ENCODE data around the gene MIR17HG.
A peak's percentile ranks its signal among the peaks of the same experiment; 100 is the strongest.
"Not testable (repeated sequence)": the region's sequence is repeated elsewhere in the genome, so short reads cannot be mapped to it uniquely, and the experiment has no call there.

MIR17HG gene

DNA sequence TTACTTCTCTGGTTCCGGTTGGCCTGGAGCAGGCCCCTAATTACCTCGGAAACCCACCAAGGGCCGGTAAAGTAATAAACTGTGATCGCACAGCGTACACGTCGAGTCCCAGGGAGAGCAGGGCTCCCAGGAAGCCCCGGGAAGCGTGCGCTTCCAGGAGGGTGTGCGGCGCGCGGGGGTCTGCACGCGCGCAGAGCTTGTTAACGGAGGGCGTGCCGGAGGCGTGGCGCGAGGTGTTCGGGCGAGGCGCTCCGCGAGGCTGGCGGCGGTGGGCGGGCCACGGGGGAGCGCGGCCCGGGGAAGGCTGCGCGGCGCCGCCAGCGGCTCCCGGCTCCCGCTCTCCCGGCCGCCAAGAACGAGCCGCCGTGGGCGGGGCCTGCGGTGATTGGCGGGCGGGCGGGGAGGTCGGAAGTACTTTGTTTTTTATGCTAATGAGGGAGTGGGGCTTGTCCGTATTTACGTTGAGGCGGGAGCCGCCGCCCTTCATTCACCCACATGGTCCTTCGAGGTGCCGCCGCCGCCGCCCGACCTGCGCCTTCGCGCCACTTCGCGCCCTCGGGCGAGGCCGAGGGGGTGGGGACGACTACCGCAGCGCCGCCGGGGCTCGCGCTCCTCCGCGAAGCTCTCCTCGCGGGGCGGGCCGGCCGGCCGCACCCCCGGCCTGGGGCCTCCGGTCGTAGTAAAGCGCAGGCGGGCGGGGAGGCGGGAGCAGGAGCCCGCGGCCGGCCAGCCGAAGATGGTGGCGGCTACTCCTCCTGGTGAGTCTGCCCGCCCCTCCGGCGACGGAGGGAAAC lies at the start of gene MIR17HG:
Gene MIR17HG, plus strand, starts transcription at position 486 of the 794 bp plus-strand sequence.
- peak; percentile 87 for DNase-seq

DNA sequence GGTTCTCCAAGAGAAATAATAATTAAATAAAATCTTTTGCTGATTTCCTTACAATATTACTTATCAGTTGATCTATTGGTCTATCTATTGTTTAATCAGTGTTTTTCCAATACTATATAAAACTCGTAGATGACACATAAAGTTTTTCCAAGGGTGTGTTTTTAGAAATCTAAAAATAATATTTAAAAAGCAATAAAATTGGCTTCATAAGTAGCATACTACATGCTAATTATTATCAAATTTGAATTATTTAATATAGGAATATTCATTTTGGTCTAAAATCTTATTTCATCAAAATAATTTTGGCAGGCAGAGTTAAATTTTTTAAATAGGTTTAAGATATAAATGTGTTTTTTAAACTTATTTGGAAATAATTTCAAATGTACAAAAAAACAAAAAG lies 49.4 kb upstream of the MIR17HG start:
- DNase-seq: no peak

DNA sequence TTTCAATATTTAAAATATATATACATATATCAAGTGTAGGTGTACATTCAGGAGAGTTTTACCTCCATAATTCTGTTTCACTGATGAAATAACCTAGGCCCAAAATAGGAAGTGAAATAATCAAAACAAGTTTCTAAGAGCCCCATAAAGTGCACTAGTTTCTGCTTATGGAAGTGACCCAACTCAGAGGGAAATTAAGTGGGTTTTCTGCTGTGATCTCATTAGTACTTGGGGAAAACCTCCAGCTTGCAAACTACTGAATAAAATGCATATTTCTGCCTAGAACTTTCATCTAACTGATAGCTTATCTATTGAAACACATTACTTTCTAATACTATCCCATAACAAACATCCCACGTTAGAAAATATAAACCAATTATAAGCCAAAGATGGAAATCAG lies 45.4 kb upstream of the MIR17HG start:
- DNase-seq: no peak

DNA sequence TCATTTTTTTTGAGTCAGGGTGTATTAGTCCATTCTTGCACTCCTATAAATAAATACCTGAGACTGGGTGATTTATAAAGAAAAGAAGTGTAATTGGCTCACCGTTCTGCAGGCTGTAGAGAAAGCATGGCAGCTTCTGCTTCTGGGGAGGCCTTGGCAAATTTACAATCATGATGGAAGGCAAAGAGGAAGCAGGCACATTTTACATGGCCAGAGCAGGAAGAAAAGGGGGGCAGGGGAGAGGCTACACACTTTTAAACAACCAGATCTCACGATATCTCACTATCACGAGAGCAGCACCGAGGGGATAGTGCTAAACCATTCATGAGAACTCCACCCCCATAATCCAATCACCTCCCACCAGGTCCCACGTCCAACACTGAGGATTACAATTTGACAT lies 44.5 kb upstream of the MIR17HG start:
- no peak for DNase-seq

DNA sequence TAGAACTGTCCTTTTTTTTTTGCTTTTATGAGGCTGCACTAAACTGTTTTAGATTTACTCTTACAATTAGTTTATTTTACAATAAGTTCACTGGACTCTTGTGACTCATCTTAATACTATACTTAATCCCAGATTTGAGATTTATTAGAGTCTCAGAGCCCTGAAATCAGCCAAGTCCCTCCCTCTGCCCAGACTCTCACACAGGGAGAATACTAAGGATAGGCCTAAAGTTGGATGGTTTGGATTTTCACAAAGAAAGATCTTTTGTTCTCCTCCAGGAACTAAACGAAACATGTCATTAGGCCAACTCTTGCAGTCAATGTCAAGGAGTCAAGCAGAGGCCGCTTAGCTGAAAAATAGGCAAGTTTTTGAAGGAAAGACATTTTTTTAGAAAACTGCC lies 42.7 kb upstream of the MIR17HG start:
- DNase-seq: peak; percentile 1

DNA sequence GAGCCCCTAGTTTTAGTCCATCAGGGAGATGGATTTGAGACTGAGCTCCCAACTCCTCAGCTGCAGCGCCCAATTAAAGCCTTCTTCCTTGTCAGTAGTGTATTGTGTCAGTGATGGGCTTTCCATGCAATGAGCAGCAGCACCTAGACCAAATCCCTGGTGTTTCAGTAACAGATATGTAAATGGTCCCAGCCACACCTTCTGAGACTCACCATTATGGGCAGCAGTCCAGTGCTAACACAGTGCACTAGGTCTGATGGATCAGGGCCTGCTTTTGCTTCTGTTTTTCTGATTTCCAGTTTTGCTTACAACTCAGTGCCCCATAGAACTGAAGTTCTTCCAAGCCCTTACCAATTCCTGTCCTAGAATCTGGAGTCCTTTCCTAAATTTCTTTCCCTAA lies 41.8 kb upstream of the MIR17HG start:
- DNase-seq: no peak

DNA sequence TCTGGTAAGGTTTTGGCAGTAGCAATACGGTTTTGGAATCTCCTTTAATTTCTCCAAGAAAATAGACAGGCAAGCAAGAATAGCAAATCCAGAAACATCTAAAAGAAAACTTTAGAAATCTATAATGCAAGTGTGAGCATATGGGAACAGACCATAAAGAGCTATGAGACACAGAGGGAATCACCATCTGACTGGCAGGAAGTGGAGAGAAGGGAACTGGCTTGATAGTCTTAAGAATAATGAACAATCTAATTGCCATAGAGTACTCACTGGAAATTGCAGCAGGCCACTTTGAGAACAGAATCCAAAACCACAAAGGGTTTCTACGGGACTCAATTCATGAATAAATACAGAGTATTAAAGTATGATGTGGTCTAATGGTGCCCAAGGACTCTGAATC lies 39.6 kb upstream of the MIR17HG start:
- DNase-seq: no peak

DNA sequence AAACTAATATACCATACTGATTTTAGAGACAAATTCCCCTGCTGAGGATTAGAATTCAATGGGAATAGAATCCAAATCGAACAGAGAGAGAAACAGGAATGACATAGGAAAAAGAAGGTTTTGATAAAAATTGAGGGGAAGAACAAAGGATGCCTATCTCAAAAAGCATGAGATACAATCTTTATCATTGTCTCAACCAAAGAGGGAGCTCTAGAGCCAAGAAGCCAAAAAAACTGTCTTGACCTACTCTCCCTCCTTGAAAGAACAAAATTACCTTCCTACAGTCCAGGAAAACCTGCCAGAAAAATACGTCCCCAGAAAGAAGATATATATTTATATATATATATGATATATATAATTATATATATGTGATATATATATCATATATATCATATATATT lies 39.2 kb upstream of the MIR17HG start:
- no peak for DNase-seq

DNA sequence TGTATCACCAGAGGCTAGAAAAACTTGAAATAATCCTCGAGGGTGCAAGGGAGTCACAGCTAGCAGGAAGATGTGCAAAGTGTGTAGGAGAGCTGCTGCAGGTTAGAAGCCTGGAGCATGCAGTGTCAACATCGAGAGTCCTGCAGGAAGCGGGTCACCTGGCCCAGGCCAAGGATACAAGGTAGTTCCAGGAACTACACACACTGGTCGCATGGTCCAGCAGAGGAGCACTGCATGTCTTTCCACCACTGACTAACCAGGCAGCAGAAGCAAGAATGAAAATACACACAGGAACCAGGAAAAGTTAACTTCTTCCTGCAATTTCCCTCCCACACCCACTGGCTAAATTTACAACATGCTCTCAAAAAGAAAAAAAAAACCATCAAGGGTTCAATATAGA lies 36.0 kb upstream of the MIR17HG start:
- DNase-seq: no peak

DNA sequence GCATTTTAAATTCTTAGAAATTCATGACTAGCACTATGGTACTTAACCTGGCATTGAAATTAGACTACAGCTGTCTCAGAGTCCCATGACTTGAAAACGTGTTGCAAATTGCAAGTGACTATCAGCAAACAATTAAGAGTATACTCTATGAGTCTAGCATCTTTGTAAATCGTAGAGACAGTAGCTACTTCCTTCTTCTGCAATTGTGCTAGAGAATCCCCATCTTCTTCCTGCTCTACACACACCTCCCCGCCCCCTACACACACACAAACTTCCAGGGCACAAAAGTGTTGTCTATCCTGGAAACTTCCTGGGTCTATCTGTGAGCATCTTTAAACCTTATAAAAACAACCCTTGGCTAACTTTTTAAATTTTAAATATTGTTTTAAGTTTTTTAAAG lies 35.2 kb upstream of the MIR17HG start:
- no peak for DNase-seq

DNA sequence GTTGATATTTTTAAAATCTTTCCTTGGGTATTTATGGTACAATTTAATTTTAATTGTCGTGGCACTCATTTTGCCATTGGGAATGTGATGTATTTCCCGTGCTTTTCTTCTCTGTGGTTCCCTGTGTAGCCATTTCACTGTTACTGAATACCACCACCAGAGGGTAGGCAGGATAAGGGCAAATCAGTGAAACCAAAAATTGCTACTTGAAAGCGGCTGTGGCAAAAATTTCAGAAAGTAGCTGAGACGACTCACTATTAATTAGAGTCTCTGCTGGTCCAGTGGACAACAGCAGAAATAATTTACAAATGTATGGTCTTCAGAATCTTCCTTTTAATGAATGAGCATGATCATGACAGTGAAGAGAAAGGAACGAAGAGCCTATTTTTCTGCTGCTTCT lies 34.4 kb upstream of the MIR17HG start:
- DNase-seq: peak; percentile 8

DNA sequence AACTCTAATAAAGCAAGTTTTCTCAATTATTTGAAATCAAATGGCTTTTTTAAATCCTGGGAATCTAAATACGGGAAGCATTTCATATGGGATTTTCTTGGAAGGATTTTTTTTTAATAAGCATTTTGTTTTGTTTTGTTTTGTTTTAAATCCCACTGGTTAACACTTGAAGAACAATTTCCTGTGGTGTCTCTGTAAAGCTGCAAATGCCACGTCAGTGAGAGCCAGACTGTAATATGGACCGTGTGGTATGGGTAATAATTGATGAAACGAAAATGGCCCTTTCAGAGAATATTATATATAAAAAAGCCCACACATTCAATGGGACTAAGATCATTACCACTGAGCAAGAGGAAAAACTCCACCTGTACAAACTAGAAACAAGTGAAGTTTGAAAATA lies 33.9 kb upstream of the MIR17HG start:
- no peak for DNase-seq

DNA sequence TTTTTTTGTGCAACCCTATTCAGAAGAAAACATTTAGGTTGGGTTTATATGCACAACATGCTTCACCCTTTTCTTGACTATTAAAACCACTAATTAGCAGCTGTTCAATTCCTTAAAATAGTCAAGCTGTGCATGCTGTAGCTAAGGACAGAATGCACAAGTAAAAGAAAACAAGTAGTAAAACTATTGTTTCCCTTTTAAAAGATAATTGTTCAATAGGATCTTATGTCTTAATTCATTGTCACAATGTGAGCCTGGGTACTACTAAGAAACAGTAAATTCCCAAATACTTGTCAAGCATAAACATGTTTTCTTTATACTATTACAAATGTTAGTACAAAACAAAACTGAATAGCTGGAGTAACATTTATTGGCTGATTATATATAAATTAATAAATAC lies 32.6 kb upstream of the MIR17HG start:
- DNase-seq: no peak

DNA sequence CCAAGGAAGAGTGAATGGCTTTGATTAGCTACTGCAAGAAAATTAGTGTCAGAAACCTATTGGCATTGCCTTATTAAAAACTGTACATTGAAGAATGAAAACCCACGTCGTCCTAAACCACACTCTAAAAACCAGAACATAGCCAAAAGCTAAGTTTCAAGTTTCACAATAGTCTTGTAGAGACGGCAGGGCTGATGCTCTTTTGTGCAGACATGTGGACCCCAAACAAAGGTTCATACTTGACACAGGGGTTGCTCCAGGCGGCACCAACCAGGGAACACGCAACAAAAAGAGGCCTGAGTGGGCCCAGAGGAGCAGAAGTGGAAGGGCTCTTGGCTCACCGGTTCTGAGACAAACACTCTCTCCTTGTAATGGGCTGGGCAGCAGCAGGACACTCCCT lies 28.6 kb upstream of the MIR17HG start:
- DNase-seq: no peak

DNA sequence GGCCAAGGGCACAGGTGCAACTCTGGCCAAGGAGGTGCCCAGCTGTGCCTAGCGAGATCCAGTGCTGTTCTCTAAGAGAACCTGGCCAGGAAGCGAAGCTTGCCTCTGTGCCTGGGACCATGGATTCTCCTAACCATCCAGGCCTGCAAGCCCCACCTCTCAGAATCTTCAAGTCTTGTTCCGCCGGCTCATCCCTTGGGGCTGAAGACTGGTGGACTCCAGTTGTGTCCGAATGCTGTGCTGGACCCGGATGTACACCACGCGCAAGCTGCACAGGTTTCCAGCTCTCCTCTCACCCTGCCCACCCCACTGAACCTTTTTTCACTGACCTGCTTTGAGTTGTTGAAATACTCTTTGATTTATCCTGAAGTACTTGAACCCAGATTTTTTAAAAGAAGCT lies 27.5 kb upstream of the MIR17HG start:
- no peak for DNase-seq

DNA sequence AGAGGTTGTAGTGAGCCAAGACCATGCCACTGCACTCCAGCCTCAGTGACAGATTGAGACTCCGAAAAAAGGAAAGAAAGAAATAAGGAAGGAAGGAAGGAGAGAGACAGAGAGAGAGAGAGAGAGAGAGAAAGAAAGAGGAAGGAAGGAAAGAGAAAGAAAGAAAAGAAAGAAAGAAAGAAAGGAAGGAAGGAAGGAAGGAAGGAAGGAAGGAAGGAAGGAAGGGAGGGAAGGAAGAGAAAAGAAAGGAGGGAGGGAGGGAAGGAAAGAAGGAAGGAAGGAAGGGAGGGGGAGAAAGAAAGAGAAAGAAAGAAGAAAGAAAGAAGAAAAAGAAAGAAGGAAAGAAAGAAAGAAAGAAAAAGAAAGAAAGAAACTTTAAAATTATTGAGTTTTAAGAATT lies 26.5 kb upstream of the MIR17HG start:
- DNase-seq: not testable (repeated sequence)

DNA sequence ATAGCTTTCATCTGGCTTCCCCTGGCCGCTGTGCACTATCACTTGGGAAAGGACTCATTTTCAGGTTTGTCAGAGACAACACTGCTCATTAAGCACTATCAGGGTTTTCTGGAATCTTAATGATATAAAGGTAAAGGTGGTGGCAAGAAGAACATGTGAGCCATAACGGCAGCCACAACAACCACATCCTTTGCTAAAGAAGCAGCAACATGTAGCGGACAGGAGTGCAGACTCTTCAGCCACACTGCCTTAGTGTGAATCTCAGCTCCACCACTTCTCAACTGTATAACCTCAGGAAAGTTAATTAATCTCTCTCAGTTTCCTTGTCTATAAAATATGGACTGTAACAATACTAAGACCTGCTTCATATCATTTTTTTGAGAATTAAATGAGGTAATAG lies 24.1 kb upstream of the MIR17HG start:
- DNase-seq: no peak

DNA sequence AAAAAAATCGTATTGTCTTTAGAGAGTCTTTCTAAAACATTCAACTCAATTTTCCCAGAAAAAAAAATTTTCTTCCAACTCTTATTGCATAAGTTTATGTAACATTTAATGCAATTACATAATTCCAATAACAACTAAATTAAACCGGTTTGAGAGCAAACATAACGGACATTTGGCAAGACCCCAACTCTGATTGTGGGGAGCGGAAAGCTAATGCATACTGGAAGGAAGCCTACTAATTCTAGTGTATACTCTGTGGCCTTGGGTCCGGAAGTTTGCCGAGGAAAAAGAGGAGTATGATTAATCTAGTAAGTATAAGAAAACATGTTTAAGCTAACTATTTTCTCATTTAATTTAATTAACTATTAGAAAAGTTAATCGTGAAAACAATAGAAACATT lies 21.3 kb upstream of the MIR17HG start:
- no peak for DNase-seq

DNA sequence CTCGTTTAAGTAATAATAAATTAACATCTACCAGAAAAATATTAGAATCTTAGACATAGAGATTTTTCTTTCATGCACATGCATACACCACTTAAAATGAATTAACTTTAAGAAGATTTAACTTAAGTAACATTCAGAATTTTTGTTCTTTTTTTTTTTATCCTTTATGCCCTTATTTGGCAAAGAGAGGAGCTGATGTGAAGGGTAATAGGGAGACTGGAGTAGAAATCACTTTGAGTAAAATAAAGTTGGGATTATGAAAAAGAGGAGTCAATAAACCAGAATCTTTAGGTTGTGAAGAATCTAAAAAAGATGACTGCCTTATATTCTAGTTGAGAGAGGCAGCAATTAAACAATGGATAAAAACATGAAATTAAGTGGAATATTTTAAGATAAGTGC lies 18.8 kb upstream of the MIR17HG start:
- DNase-seq: no peak

DNA sequence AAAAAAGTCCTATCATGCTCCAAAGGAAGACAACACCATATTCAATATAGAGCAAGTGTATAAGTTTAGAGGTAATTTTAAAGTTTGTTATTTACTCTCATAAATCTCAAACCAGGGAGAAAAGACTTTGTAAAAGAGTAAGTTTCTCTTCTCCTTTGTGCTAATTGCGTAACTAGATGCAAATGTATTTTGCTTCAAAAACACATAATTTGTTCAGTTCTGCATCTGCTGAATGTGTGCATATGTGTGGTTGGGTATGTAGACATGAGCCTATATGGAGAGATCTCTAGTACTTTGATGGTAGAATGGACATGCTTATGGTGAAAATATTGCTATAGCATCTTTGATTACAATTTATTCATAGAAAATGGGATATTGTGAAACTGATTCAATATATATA lies 17.8 kb upstream of the MIR17HG start:
- DNase-seq: no peak

DNA sequence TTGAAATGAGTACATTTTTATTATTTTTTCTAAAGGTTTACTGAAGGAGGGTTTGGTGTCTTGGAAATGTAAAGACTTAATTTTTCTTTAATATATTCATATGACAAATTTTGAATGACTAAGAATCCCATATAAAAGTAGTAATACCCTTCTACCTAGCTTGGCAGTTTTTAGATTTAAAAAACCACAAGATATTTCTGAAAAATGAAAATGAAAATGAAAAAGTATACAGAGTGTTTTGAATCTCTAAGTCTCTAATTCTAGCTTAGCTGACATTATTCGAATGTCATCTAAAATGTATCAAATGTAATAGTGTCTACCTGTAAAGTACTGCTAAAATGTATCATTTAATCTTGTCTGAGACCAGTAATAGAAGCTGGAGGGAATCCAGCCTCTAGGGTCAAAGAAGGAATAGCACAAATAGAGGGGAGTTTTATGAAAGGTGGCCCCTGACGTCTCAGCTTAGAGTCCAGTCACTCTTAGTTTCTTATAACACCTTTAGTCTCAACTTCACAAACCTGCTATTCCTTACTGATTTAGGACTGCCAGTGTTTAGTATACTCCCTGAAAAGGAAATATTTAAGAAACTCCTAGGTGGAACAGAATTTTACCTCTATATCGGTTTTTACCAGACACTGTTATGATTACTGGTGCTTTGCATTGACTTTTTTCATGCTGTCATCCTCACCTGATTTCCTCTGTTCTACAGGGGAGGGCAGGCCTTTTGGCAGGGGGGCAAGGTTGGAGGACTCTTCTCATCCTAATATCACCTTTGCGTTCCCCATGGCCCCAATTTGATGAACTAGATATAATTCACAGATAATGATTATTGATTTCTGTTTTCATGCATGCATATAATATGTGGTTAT lies 16.2 kb upstream of the MIR17HG start:
- DNase-seq: no peak

DNA sequence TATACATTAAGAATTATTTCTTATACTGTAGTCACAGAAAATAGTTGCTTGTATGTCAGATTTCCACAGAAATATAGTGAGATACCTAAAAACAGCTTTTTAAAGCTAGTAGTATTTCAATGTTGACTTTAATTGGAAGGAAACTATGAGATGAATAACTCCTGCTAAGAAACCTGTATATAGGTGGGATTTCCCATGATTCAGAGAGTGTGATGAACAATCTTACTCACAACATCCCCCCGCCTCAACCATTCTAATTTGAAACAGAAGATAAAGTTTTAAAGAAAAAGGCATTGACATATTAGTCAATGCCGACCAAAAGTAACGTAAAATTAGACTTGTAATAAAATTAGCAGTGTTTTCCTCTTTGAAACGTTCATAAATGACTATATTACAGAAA lies 1.4 kb upstream of the MIR17HG start:
- no peak for DNase-seq

DNA sequence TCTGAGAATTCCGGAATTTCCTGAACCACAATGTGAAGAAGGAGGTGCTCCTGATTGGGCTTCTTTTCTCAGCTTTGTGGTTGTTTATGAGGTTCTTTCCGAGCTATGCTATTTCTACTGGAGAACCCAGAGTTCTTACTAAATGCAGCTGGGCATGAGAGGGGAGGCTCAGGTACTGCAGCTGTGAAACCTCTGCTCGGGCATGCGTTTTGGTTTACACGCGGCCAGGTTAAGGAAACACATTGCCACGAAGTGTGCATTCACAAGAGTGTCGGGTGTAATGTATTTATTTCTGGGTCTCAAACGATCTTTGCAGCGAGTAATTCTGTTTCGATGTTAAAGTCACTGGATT lies 661 bp upstream of the MIR17HG start:
- no peak for DNase-seq
